ENCODE data around the gene SLC16A5. TPM values are rescaled to one million over a fixed set of nuclear protein-coding genes. Genes with fewer than 3 reads are reported as not detected.

SLC16A5 gene
- total and polyA plus RNA-seq, 10 of the 15 experiments (the other 5 are each of a cell fraction or from before 2014, with no cell fraction given), result 0.03 to 3.1 (median 0.96) TPM

DNA sequence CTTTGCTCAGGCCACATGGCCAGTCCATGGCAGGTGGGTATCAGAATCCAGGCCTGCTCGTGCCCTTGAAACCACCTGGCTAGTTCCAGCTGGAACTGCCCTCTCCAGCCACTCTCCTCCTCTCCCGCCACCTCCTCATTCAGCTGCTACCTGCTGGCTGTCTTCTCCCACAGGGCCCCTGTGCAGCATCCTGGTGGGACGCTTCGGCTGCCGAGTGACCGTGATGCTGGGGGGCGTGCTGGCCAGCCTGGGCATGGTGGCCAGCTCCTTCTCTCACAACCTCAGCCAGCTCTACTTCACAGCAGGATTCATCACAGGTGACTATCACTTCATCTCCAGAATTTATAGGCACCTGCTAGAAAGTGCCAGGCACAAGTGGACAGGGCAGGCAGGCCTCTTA lies 10.1 kb downstream of the SLC16A5 start (continued):
- TF ChIP-seq, protein P1, sequence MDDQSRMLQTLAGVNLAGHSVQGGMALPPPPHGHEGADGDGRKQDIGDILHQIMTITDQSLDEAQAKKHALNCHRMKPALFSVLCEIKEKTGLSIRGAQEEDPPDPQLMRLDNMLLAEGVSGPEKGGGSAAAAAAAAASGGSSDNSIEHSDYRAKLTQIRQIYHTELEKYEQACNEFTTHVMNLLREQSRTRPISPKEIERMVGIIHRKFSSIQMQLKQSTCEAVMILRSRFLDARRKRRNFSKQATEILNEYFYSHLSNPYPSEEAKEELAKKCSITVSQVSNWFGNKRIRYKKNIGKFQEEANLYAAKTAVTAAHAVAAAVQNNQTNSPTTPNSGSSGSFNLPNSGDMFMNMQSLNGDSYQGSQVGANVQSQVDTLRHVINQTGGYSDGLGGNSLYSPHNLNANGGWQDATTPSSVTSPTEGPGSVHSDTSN (IDR thresholded peaks at IDR 0.05; ENCODE audit: insufficient replicate concordance, low read depth, low read length), result no peak
- TF ChIP-seq MEF2A (IDR thresholded peaks at IDR 0.05; ENCODE audit: insufficient read depth, low read depth, low read length), result no peak
- TF ChIP-seq EZH2 (IDR thresholded peaks at IDR 0.05; ENCODE audit: borderline replicate concordance, control insufficient read depth, low read depth, low read length), result no peak
- no peak for TF ChIP-seq NBN (IDR thresholded peaks at IDR 0.05)

DNA sequence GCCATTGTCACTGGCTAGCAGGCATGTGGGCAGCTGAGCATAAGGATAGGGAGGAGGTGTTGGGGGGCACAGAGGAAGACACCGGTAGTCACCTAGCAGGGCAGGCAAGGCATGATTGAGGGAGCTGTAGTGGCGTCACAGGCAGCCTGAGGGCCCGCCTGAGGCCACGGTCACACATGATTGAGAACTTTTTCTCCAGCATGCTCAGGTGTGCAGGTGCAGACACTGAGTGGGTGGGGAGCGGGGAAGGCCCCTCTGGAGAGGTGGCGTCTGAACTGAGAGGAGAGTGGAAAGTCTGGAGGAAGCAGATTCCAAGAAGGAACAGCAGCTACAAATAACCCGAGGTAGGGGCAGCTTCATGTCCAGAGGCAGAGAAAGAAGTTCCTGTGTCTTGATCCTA lies 11.1 kb downstream of the SLC16A5 start:
- Histone ChIP-seq H3K79me2 (ENCODE audit: control insufficient read depth, insufficient read depth, low read length) (no peaks in the 10 kb centered on the region), H3K27ac (ENCODE audit: control insufficient read depth, insufficient read depth) (no peak overlapping the region), H3K27me3 (replicated peaks in 1 of 2; ENCODE audit: control insufficient read depth in 2 of 2, insufficient read depth in 2 of 2, low read length in 1 of 2) (no peaks in the 10 kb centered on the region), H3K9me3 (replicated peaks; ENCODE audit: control insufficient read depth, insufficient read depth, low read length) (no peaks in the 10 kb centered on the region), H2AFZ (ENCODE audit: control insufficient read depth, low read depth, low read length) (no peak overlapping the region), H3K4me3 (no peak overlapping the region), H3K36me3 (ENCODE audit: control insufficient read depth in 2 of 2, insufficient read depth in 2 of 2, low read length in 1 of 2) (no peaks in the 10 kb centered on the region), H3K4me1 (ENCODE audit: control insufficient read depth, insufficient read depth, low read length) (peaks cover 4% of the 10 kb centered on the region; the same call in 1 of the 2 replicates), H4K20me1 (ENCODE audit: control insufficient read depth, insufficient read depth) (no peaks in the 10 kb centered on the region), H3K9ac (ENCODE audit: control insufficient read depth, insufficient read depth, low read length) (no peak overlapping the region), H3K4me2 (ENCODE audit: control insufficient read depth, insufficient read depth) (no peak overlapping the region)
- intact Hi-C loops (cut with micrococcal nuclease; ENCODE audit: unreplicated experiment), result no loop called here
- ChIA-PET CTCF (interaction anchor here (0.6 to 1.6 kb wide), 4 partner anchors 15 to 103 kb away, joined by 3 to 7 read pairs (median 4); no protein-coding TSS in a partner anchor), POLR2A (interaction anchor here (0.6 to 1.1 kb wide), 5 partner anchors 11 to 99 kb away, joined by 3 to 5 read pairs (median 3); partner anchors contain the start of gene SLC16A5), RAD21 (ENCODE audit: unreplicated experiment) (no interaction called here), SMC1A (ENCODE audit: uncharacterized antibody, unreplicated experiment) (interaction anchor here (0.8 to 1.2 kb wide), 4 partner anchors 14 to 101 kb away, joined by 3 to 4 read pairs (median 3); no protein-coding TSS in a partner anchor)
- no TSS peak for BruUV-seq (replicated peaks)
- in situ Hi-C loops (cut with MboI), result no loop called here
- WGBS (ENCODE audit: insufficient coverage, insufficient replicate concordance, low lambda C conversion rate, missing lambda C conversion rate), result 31% methylated on average over 7 of the region's 7 CpGs
- DNase-seq (ENCODE audit: low read depth, low spot score) (no peak), ATAC-seq (no peak), FAIRE-seq (no peak)
- no peak for TF ChIP-seq BMI1 (IDR thresholded peaks at IDR 0.05; ENCODE audit: borderline replicate concordance)
- TF ChIP-seq, protein P2, sequence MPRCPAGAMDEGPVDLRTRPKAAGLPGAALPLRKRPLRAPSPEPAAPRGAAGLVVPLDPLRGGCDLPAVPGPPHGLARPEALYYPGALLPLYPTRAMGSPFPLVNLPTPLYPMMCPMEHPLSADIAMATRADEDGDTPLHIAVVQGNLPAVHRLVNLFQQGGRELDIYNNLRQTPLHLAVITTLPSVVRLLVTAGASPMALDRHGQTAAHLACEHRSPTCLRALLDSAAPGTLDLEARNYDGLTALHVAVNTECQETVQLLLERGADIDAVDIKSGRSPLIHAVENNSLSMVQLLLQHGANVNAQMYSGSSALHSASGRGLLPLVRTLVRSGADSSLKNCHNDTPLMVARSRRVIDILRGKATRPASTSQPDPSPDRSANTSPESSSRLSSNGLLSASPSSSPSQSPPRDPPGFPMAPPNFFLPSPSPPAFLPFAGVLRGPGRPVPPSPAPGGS (IDR thresholded peaks at IDR 0.05; ENCODE audit: borderline replicate concordance, insufficient read depth, low read depth, low read length, poor library complexity, severe bottlenecking), result no peak
- no peak for TF ChIP-seq GATAD2B (conservative IDR thresholded peaks at IDR 0.05; ENCODE audit: low read depth)
- no peak for TF ChIP-seq SIX5 (IDR thresholded peaks at IDR 0.05; ENCODE audit: low read depth, low read length, severe bottlenecking)
- TF ChIP-seq, protein P3, sequence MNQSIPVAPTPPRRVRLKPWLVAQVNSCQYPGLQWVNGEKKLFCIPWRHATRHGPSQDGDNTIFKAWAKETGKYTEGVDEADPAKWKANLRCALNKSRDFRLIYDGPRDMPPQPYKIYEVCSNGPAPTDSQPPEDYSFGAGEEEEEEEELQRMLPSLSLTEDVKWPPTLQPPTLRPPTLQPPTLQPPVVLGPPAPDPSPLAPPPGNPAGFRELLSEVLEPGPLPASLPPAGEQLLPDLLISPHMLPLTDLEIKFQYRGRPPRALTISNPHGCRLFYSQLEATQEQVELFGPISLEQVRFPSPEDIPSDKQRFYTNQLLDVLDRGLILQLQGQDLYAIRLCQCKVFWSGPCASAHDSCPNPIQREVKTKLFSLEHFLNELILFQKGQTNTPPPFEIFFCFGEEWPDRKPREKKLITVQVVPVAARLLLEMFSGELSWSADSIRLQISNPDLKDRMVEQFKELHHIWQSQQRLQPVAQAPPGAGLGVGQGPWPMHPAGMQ (IDR thresholded peaks at IDR 0.05; ENCODE audit: borderline replicate concordance), result no peak
- TF ChIP-seq, protein P4, sequence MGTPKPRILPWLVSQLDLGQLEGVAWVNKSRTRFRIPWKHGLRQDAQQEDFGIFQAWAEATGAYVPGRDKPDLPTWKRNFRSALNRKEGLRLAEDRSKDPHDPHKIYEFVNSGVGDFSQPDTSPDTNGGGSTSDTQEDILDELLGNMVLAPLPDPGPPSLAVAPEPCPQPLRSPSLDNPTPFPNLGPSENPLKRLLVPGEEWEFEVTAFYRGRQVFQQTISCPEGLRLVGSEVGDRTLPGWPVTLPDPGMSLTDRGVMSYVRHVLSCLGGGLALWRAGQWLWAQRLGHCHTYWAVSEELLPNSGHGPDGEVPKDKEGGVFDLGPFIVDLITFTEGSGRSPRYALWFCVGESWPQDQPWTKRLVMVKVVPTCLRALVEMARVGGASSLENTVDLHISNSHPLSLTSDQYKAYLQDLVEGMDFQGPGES (IDR thresholded peaks at IDR 0.05), result no peak
- TF ChIP-seq SUZ12 (IDR thresholded peaks at IDR 0.05; ENCODE audit: unreplicated experiment), result no peak
- no peak for TF ChIP-seq POLR2AphosphoS5 (IDR thresholded peaks at IDR 0.05; ENCODE audit: low read length)
- TF ChIP-seq EZH2 (IDR thresholded peaks at IDR 0.05; ENCODE audit: borderline replicate concordance, control insufficient read depth, low read depth, low read length), result no peak
- TF ChIP-seq MTA3 (IDR thresholded peaks at IDR 0.05; ENCODE audit: borderline replicate concordance, low read length), result no peak
- TF ChIP-seq, protein P5, sequence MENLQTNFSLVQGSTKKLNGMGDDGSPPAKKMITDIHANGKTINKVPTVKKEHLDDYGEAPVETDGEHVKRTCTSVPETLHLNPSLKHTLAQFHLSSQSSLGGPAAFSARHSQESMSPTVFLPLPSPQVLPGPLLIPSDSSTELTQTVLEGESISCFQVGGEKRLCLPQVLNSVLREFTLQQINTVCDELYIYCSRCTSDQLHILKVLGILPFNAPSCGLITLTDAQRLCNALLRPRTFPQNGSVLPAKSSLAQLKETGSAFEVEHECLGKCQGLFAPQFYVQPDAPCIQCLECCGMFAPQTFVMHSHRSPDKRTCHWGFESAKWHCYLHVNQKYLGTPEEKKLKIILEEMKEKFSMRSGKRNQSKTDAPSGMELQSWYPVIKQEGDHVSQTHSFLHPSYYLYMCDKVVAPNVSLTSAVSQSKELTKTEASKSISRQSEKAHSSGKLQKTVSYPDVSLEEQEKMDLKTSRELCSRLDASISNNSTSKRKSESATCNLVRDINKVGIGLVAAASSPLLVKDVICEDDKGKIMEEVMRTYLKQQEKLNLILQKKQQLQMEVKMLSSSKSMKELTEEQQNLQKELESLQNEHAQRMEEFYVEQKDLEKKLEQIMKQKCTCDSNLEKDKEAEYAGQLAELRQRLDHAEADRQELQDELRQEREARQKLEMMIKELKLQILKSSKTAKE (IDR thresholded peaks at IDR 0.05; ENCODE audit: low read depth, poor library complexity, severe bottlenecking), result no peak
